AG20443 (cell line): ENCODE results near the gene TAGAP.

Experiments
- DNase-seq: peaks from one replicate; pipeline ENCODE4 v3.0.0; 2012; ENCODE audit warnings: low spot score, mixed read lengths

TAGAP gene

GRCh38 chr6:159044899-159045727 lies at the start of gene TAGAP:
TAGAP (minus strand) TSS chr6:159044991; CDS start chr6:159044146, 845 bp downstream.
- peak; percentile 61 for DNase-seq

- DNase-seq: no peak
These were observed 49.0 kb upstream of the TAGAP start for GRCh38 chr6:159093609-159094443.

GRCh38 chr6:159092631-159093030 lies 47.8 kb upstream of the TAGAP start:
- no peak for DNase-seq

GRCh38 chr6:159090530-159091480 lies 46.0 kb upstream of the TAGAP start:
- DNase-seq: no peak

GRCh38 chr6:159089909-159090308 lies 45.1 kb upstream of the TAGAP start:
- DNase-seq: no peak

- DNase-seq: no peak
These were observed 44.7 kb upstream of the TAGAP start for GRCh38 chr6:159089443-159089842.

- no peak for DNase-seq
These were observed 41.3 kb upstream of the TAGAP start for GRCh38 chr6:159086033-159086618.

- no peak for DNase-seq
These were observed 40.7 kb upstream of the TAGAP start for GRCh38 chr6:159085396-159085895.

- DNase-seq: peak; percentile 63
These were observed 39.8 kb upstream of the TAGAP start for GRCh38 chr6:159084493-159085091.

- DNase-seq: no peak
These were observed 38.4 kb upstream of the TAGAP start for GRCh38 chr6:159083146-159083545.

- DNase-seq: no peak
These were observed 37.4 kb upstream of the TAGAP start for GRCh38 chr6:159082039-159082815.

- DNase-seq: no peak
These were observed 35.6 kb upstream of the TAGAP start for GRCh38 chr6:159080217-159080976.

- DNase-seq: no peak
These were observed 34.6 kb upstream of the TAGAP start for GRCh38 chr6:159079367-159079766.

GRCh38 chr6:159077123-159077522 lies 32.3 kb upstream of the TAGAP start:
- no peak for DNase-seq

GRCh38 chr6:159075506-159076228 lies 30.9 kb upstream of the TAGAP start:
- DNase-seq: no peak

GRCh38 chr6:159074876-159075275 lies 30.1 kb upstream of the TAGAP start:
- no peak for DNase-seq

GRCh38 chr6:159074120-159074684 lies 29.4 kb upstream of the TAGAP start:
- DNase-seq: peak; percentile 53
